ENCODE measurements around the gene ZNF576. TPM values are rescaled to one million over a fixed set of nuclear protein-coding genes. Genes with fewer than 3 reads are reported as not detected.
"Not testable (repeated sequence)": the region's sequence is repeated elsewhere in the genome, so short reads cannot be mapped to it uniquely, and the experiment has no call there.

The ZNF576 gene
- total RNA-seq, 1 donor from 2014 or later: 13.8 TPM

GRCh38 chr19:43598445-43599240 lies 2.2 kb downstream of the ZNF576 start:
- Histone ChIP-seq H3K9me3 (ENCODE audit: insufficient read depth, low read depth, low read length) (no peaks in the 10 kb centered on the region), H3K9ac (ENCODE audit: low read length) (peak overlapping the region; percentile 97), H3K4me1 (ENCODE audit: insufficient read depth, low read length) (peaks cover 26% of the 10 kb centered on the region), H3K4me2 (ENCODE audit: low read length) (peak overlapping the region; percentile 94), H3K4me3 (ENCODE audit: insufficient read depth, low read depth, low read length) (no peak overlapping the region), H3K27ac (ENCODE audit: low read depth, low read length) (no peak overlapping the region), H3K79me2 (ENCODE audit: insufficient read depth, low read length) (peaks cover 55% of the 10 kb centered on the region), H3K27me3 (ENCODE audit: insufficient read depth, low read length) (no peaks in the 10 kb centered on the region), H2AFZ (ENCODE audit: low read depth, low read length) (no peak overlapping the region), H3K36me3 (ENCODE audit: insufficient read depth, low read length) (no peaks in the 10 kb centered on the region), H4K20me1 (ENCODE audit: insufficient read depth, low read length) (peaks cover 18% of the 10 kb centered on the region)
- no peaks in the 10 kb centered on the region for H3K27me3 Mint-ChIP-seq (ENCODE audit: low read depth, unreplicated experiment)
- no peak overlapping the region for H3K27ac Mint-ChIP-seq (ENCODE audit: unreplicated experiment)
- FAIRE-seq (no peak), DNase-seq (ENCODE audit: low read depth) (no peak)
- H3K4me3 Mint-ChIP-seq (ENCODE audit: unreplicated experiment): peak overlapping the region; percentile 100
- H3K9me3 Mint-ChIP-seq (ENCODE audit: unreplicated experiment): no peaks in the 10 kb centered on the region
- H3K36me3 Mint-ChIP-seq (ENCODE audit: low read depth, unreplicated experiment): no peaks in the 10 kb centered on the region
- TF ChIP-seq, protein P1, sequence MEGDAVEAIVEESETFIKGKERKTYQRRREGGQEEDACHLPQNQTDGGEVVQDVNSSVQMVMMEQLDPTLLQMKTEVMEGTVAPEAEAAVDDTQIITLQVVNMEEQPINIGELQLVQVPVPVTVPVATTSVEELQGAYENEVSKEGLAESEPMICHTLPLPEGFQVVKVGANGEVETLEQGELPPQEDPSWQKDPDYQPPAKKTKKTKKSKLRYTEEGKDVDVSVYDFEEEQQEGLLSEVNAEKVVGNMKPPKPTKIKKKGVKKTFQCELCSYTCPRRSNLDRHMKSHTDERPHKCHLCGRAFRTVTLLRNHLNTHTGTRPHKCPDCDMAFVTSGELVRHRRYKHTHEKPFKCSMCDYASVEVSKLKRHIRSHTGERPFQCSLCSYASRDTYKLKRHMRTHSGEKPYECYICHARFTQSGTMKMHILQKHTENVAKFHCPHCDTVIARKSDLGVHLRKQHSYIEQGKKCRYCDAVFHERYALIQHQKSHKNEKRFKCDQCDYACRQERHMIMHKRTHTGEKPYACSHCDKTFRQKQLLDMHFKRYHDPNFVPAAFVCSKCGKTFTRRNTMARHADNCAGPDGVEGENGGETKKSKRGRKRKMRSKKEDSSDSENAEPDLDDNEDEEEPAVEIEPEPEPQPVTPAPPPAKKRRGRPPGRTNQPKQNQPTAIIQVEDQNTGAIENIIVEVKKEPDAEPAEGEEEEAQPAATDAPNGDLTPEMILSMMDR (IDR thresholded peaks at IDR 0.05; ENCODE audit: insufficient read depth, low read depth, low read length): no peak
- TF ChIP-seq EZH2 (IDR thresholded peaks at IDR 0.05; ENCODE audit: insufficient read depth, low read length): no peak
- H3K4me1 Mint-ChIP-seq (ENCODE audit: low read depth, unreplicated experiment): peaks cover 16% of the 10 kb centered on the region

GRCh38 chr19:43599635-43600295 lies 3.4 kb downstream of the ZNF576 start:
- peaks cover 13% of the 10 kb centered on the region for H3K4me1 Mint-ChIP-seq (ENCODE audit: low read depth, unreplicated experiment)
- H3K36me3 Mint-ChIP-seq (ENCODE audit: low read depth, unreplicated experiment): peaks cover 2% of the 10 kb centered on the region
- H3K27me3 Mint-ChIP-seq (ENCODE audit: low read depth, unreplicated experiment): no peaks in the 10 kb centered on the region
- Histone ChIP-seq H3K4me1 (ENCODE audit: insufficient read depth, low read length) (peaks cover 16% of the 10 kb centered on the region), H3K27ac (ENCODE audit: low read depth, low read length) (no peak overlapping the region), H3K4me3 (ENCODE audit: insufficient read depth, low read depth, low read length) (no peak overlapping the region), H3K27me3 (ENCODE audit: insufficient read depth, low read length) (no peaks in the 10 kb centered on the region), H3K4me2 (ENCODE audit: low read length) (no peak overlapping the region), H3K79me2 (ENCODE audit: insufficient read depth, low read length) (peaks cover 44% of the 10 kb centered on the region), H4K20me1 (ENCODE audit: insufficient read depth, low read length) (peaks cover 7% of the 10 kb centered on the region), H3K9me3 (ENCODE audit: insufficient read depth, low read depth, low read length) (no peaks in the 10 kb centered on the region), H2AFZ (ENCODE audit: low read depth, low read length) (no peak overlapping the region), H3K9ac (ENCODE audit: low read length) (no peak overlapping the region), H3K36me3 (ENCODE audit: insufficient read depth, low read length) (no peaks in the 10 kb centered on the region)
- FAIRE-seq (no peak), DNase-seq (ENCODE audit: low read depth) (no peak)
- no peaks in the 10 kb centered on the region for H3K9me3 Mint-ChIP-seq (ENCODE audit: unreplicated experiment)
- no peak overlapping the region for H3K27ac Mint-ChIP-seq (ENCODE audit: unreplicated experiment)
- TF ChIP-seq, protein P1 (IDR thresholded peaks at IDR 0.05; ENCODE audit: insufficient read depth, low read depth, low read length): no peak
- TF ChIP-seq EZH2 (IDR thresholded peaks at IDR 0.05; ENCODE audit: insufficient read depth, low read length): no peak
- H3K4me3 Mint-ChIP-seq (ENCODE audit: unreplicated experiment): no peak overlapping the region

GRCh38 chr19:43600326-43600725 lies 3.9 kb downstream of the ZNF576 start:
- H3K9me3 Mint-ChIP-seq (ENCODE audit: unreplicated experiment); H3K4me3 ChIP-seq (ENCODE audit: insufficient read depth, low read depth, low read length); H3K36me3 ChIP-seq (ENCODE audit: insufficient read depth, low read length); H3K4me2 ChIP-seq (ENCODE audit: low read length); H3K9ac ChIP-seq (ENCODE audit: low read length); H3K27me3 Mint-ChIP-seq (ENCODE audit: low read depth, unreplicated experiment); DNase-seq (ENCODE audit: low read depth); H2AFZ ChIP-seq (ENCODE audit: low read depth, low read length); H3K36me3 Mint-ChIP-seq (ENCODE audit: low read depth, unreplicated experiment); FAIRE-seq; H3K27me3 ChIP-seq (ENCODE audit: insufficient read depth, low read length); H3K27ac Mint-ChIP-seq (ENCODE audit: unreplicated experiment); H3K4me3 Mint-ChIP-seq (ENCODE audit: unreplicated experiment); H3K27ac ChIP-seq (ENCODE audit: low read depth, low read length); H4K20me1 ChIP-seq (ENCODE audit: insufficient read depth, low read length); H3K9me3 ChIP-seq (ENCODE audit: insufficient read depth, low read depth, low read length): not testable (repeated sequence)
- peaks cover 13% of the 10 kb centered on the region for H3K4me1 Mint-ChIP-seq (ENCODE audit: low read depth, unreplicated experiment)
- peaks cover 38% of the 10 kb centered on the region for H3K79me2 ChIP-seq (ENCODE audit: insufficient read depth, low read length)
- H3K4me1 ChIP-seq (ENCODE audit: insufficient read depth, low read length): peaks cover 16% of the 10 kb centered on the region
